ENCODE results near the gene SEPTIN6. TPM values are rescaled to one million over a fixed set of nuclear protein-coding genes. Genes with fewer than 3 reads are reported as not detected.
A peak's percentile ranks its signal among the peaks of the same experiment; 100 is the strongest.

The SEPTIN6 gene
- total RNA-seq, result 10 to 100 TPM in 4 of 10 donors, 1 to 10 TPM in 6; 7.5 to 24.9 (median 9.3) TPM
- 1 to 10 TPM; 4.6 to 7.5 TPM for polyA plus RNA-seq
- long read RNA-seq, donor 1, transcript SEPT6-202 (10 exons, 1,576 nt), result major isoform, 10 of 17 reads
- long read RNA-seq, donor 1, partial matches to known transcripts, result 3 of 17 reads
- long read RNA-seq, donor 1, other reads (novel, unspliced or antisense), result 1 of 17 reads
- long read RNA-seq, donor 2, transcript SEPT6-202 (10 exons, 1,576 nt), result major isoform, 10 of 19 reads
- long read RNA-seq, donor 2, transcript SEPT6-201 (10 exons, 2,693 nt), result minor isoform, 5 of 19 reads
- long read RNA-seq, donor 2, partial matches to known transcripts, result 2 of 19 reads
- long read RNA-seq, donor 2, other reads (novel, unspliced or antisense), result 2 of 19 reads
- long read RNA-seq, donor 3, transcript SEPT6-202 (10 exons, 1,576 nt), result major isoform, 32 of 49 reads
- long read RNA-seq, donor 3, transcript SEPT6-201 (10 exons, 2,693 nt), result minor isoform, 10 of 49 reads
- long read RNA-seq, donor 3, partial matches to known transcripts, result 5 of 49 reads
- long read RNA-seq, donor 3, other reads (novel, unspliced or antisense), result 2 of 49 reads

DNA sequence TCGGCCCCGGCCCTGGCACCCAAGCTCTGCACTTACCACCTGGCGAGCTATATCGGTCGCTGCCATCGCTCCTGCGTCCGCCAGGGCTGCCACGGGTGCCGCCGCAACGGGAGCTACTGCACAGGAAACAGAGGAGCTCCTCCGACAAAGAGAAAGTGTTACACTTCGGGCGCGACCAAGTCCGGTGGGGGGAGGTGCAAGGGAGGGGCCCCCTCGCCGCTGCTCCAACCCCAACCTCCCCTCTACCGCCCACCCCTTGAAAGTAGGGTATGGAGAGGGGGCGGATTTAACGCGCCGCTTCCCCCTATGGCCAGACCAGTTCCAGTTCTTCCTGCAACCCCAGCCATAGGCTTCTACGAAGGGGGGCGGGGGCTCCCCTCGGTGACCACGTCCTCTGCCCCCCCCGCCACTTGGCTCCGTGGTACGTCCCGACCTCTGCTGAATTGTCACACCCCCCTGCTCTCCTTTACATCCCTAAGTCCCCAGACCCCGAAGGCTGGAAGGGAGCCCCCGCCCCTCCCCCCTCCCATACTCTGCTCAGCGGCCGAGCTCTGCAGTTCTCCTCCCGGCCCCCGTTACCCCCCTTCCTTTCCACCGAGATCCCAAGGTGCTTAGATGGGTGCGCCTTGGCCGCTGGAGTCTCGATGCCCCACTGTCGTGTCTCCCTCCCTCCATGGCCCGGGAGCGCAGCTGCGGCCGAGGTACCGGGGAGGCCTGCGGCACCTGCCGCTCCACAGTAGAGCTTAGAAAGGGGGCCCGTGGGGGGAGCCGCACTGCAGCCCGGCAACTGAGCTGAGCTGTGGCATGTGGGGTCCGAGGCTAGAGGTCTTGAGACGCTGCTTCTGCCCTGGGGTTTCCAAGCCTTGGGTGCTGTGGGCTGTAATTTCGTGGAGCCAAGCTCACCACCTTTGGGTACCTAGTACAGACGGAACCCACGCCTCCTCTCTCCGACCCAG lies at the start of gene SEPTIN6:
SEPTIN6 (minus strand) TSS at position 129 of the 956 bp plus-strand sequence; CDS start at position 66, 63 bp downstream.
- Histone ChIP-seq H3K9me3 (no peaks in the 10 kb centered on the region), H3K36me3 (no peaks in the 10 kb centered on the region), H3K4me1 (peaks cover 0 to 26% (median 0%) of the 10 kb centered on the region in 9 donors), H3K27ac (peak within 1 kb of the TSS; percentile 40 to 88 (median 74)), H3K4me3 (peak within 1 kb of the TSS; percentile 53 to 83 (median 74)), H3K27me3 (no peaks in the 10 kb centered on the region)
- peak; percentile 66 to 67 for DNase-seq
- TF ChIP-seq, protein P1, sequence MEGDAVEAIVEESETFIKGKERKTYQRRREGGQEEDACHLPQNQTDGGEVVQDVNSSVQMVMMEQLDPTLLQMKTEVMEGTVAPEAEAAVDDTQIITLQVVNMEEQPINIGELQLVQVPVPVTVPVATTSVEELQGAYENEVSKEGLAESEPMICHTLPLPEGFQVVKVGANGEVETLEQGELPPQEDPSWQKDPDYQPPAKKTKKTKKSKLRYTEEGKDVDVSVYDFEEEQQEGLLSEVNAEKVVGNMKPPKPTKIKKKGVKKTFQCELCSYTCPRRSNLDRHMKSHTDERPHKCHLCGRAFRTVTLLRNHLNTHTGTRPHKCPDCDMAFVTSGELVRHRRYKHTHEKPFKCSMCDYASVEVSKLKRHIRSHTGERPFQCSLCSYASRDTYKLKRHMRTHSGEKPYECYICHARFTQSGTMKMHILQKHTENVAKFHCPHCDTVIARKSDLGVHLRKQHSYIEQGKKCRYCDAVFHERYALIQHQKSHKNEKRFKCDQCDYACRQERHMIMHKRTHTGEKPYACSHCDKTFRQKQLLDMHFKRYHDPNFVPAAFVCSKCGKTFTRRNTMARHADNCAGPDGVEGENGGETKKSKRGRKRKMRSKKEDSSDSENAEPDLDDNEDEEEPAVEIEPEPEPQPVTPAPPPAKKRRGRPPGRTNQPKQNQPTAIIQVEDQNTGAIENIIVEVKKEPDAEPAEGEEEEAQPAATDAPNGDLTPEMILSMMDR (IDR thresholded peaks at IDR 0.05), result peak in 1 of 9 donors; percentile 7
- WGBS, 2 donors, result 3 to 5% methylated on average over 37 to 59 of the region's 59 CpGs
- ATAC-seq, result peak; percentile 81 to 91 (median 85)
- intact Hi-C loops (cut with DNase I), result loop anchor here in 1 of 10 donors (5.0 kb wide), 1 partner anchor 41 kb away; no protein-coding TSS in a partner anchor

DNA sequence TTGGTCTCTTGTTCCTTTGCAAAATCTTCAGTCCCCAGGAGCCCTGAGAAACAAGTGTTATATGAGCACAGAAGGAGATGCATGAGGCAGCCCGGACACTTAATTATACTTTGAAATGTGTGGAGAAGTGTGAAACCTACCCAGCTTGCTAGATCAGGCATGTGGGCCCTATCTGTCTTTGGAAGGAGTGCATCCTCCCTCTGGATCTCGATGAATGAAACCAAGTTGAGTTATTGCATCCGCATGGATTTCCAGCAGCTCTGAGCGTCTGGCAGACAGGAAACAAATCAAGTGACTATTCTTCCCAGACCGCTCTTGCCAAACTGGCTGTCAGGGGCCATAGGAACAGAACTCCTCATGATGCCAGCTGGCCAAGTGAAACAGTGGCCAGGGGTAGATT lies 45.8 kb upstream of the SEPTIN6 start:
- Histone ChIP-seq H3K36me3 (no peaks in the 10 kb centered on the region), H3K4me3 (no peak overlapping the region), H3K9me3 (no peaks in the 10 kb centered on the region), H3K4me1 (peaks cover 0 to 3% (median 0%) of the 10 kb centered on the region in 9 donors), H3K27ac (no peak overlapping the region), H3K27me3 (no peaks in the 10 kb centered on the region)
- intact Hi-C loops (cut with DNase I), result loop anchor here in 3 of 10 donors (10.0 kb wide), 1 partner anchor 224 kb away; no protein-coding TSS in a partner anchor
- 45 to 54% methylated on average over 5 of the region's 5 CpGs for WGBS, 2 donors
- DNase-seq (no peak), ATAC-seq (no peak)
- TF ChIP-seq, protein P1 (IDR thresholded peaks at IDR 0.05), result no peak

DNA sequence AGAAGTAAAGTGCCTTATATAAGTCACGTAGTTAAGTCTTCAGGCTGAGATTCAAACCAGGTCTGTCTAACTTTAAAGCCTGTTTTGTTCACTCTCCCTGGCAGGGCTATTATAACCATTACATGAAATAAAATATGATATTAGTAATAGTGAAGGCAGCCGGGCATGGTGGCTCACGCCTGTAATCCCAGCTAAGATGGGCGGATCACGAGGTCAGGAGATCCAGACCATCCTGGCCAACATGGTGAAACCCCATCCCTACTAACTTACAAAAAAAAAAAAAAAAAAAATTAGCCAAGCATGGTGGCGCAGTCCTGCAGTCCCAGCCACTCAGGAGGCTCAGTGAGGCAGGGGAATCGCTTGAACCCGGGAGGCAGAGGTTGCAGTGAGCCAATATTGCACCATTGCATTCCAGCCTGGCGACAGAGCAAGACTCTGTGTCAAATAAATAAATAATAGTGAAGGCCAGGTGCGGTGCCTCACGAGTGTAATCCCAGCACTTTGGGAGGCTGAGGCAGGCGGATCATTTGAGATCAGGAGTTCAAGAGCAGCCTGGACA lies 43.3 kb upstream of the SEPTIN6 start:
- Histone ChIP-seq H3K27me3 (no peaks in the 10 kb centered on the region), H3K36me3 (no peaks in the 10 kb centered on the region), H3K4me3 (no peak overlapping the region), H3K27ac (no peak overlapping the region), H3K9me3 (no peaks in the 10 kb centered on the region), H3K4me1 (peaks cover 0 to 3% (median 0%) of the 10 kb centered on the region in 9 donors)
- WGBS, 2 donors, result 89 to 95% methylated on average over 9 to 11 of the region's 12 CpGs
- ATAC-seq (no peak), DNase-seq (no peak)
- TF ChIP-seq, protein P1 (IDR thresholded peaks at IDR 0.05), result no peak
- intact Hi-C loops (cut with DNase I), result loop anchor here in 3 of 10 donors (10.0 kb wide), 1 partner anchor 221 kb away; no protein-coding TSS in a partner anchor
